ENCODE data around the gene DSG3.

Gene DSG3, protein sequence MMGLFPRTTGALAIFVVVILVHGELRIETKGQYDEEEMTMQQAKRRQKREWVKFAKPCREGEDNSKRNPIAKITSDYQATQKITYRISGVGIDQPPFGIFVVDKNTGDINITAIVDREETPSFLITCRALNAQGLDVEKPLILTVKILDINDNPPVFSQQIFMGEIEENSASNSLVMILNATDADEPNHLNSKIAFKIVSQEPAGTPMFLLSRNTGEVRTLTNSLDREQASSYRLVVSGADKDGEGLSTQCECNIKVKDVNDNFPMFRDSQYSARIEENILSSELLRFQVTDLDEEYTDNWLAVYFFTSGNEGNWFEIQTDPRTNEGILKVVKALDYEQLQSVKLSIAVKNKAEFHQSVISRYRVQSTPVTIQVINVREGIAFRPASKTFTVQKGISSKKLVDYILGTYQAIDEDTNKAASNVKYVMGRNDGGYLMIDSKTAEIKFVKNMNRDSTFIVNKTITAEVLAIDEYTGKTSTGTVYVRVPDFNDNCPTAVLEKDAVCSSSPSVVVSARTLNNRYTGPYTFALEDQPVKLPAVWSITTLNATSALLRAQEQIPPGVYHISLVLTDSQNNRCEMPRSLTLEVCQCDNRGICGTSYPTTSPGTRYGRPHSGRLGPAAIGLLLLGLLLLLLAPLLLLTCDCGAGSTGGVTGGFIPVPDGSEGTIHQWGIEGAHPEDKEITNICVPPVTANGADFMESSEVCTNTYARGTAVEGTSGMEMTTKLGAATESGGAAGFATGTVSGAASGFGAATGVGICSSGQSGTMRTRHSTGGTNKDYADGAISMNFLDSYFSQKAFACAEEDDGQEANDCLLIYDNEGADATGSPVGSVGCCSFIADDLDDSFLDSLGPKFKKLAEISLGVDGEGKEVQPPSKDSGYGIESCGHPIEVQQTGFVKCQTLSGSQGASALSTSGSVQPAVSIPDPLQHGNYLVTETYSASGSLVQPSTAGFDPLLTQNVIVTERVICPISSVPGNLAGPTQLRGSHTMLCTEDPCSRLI

DNA sequence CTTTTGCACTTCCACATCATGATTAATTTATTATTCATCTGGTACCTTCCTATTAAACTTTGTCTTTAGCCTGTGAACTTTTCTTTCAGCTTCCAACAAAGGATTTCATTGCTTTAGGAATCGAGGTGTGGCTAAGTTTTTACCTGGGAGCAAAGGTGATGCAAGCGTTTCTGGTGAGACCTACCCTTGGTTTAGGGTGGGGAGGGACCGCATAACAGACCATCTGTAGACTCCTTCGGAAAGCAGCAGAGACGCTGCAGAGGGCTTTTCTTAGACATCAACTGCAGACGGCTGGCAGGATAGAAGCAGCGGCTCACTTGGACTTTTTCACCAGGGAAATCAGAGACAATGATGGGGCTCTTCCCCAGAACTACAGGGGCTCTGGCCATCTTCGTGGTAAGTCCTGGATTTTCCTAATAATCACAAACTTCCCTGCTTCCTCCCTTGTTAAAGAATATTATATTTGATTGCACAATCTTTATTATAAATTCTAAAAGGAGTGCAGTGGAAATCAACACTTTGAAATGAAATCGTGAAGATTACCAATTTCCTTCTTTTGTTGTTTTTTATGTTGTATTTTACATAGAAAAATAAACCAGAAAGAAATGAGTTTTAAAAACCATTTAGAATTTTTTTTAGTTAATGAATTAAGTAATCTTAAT, at the start of gene DSG3:
TSS of gene DSG3 (plus strand) at position 212 of the 662 bp plus-strand sequence. CDS start at position 349, 137 bp downstream.
- DNase-seq = no peak

DNA sequence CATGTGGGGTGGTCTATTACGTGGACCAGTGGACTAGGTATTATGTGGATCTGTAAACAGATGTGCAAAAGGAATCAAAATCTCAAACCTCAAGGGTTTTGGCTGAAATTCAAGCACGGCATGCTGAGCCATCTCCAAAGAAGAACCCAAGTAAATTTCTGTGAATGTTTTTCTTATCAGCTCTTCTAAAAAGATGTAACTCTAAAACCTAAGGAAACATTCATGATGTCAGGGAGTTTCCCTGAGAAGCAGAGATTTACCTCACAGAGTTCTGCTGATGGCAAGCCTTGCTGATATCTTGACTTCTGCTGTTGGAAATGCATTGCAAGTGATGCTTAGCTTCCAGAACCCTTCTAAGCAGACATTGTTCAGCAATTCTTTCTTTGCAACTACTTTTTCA, 49.4 kb upstream of the DSG3 start:
- DNase-seq = no peak

DNA sequence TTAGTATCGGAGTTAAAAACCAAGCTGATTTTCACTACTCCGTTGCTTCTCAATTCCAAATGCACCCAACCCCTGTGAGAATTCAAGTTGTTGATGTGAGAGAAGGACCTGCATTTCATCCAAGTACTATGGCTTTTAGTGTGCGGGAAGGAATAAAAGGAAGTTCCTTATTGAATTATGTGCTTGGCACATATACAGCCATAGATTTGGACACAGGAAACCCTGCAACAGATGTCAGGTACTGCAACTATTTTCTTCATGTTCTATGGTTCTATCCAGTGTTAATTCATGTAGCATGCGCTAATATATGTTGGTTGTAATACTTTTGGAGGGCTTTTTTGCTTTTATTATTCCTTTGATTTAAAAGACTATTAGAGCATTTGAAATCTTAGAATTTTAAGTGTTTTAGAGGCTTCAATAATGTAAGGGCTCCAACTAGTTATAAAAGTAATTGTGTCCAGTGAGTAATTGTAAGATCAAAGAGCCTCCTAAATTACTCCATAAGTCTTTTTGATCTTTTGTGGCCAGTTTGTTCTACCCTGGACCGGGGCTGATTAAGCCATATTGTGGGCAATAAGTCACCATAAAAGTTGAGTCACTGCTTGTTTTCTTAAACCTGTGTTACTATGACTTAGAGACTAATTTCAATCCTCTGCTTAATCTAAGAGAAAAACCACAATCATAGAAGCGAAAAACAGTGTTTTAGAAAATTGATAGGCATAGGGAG, 48.1 kb upstream of the DSG3 start:
- DNase-seq = no peak

DNA sequence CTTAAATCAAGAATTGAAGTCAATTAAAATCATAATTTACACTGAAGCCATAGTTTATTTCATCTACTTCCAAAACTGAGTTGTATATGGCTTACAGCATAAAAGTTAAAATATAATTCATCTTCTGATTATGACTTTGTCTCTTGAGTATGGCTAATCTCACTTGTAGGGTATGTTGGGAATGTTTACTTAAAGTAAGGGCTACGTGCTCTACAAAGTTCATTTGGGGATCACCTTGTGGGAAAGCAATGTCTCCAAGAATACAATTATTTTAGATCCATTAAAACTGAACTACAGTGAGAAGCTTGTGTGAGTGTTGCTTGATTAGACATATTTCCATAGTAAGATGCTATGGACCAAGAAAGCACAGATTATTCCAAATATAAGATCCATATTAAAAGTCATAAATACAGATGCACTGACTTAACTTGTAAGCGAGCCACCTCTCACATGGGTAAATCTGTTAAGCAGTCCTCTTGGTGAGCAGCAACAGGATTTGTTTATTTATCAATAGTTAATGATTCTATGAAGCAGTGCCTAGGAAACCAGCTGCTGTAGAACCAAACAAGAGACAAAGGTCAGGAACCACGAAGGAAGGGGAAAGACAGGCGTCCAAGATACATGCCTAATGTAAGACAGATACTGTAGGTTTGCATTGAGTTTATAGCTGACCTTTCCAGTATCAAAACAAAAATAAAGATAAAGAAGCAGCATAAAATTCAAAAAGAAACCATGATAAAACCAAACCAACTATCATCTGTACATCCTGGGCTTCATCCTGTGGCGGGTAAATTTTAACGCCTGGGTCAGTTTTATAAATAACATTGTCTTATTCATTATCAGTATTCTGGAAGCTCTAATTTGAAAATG, 46.1 kb upstream of the DSG3 start:
- no peak for DNase-seq

DNA sequence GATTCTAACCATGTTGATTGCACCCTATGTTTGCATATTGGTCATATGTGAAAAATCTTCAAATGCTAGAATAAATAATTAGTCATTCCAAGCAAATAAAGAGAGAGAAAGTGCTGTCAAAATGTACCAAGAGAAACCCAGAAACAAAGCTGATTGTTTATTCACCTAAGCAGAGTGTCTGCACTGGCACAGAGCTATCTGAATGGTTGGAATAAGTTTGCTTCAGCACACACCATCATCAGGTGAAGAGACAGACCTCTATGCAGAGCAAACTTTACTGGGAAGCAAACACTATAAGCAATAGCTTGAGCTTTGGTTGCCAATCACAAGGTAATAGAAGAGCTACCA, 45.5 kb upstream of the DSG3 start:
- DNase-seq = no peak

DNA sequence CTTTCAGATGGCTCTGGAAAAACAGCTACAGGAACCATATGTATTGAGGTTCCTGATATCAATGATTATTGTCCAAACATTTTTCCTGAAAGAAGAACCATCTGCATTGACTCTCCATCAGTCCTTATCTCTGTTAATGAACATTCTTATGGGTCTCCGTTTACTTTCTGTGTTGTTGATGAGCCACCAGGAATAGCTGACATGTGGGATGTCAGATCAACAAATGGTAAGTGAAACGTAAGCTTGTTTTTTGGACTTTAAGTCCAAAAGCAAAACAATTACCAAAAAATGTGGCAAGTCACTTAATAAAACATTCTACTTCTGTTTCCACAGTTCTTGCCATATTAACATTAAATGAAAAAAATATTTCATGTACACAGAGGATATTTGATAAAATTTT, 44.1 kb upstream of the DSG3 start:
- DNase-seq = no peak

DNA sequence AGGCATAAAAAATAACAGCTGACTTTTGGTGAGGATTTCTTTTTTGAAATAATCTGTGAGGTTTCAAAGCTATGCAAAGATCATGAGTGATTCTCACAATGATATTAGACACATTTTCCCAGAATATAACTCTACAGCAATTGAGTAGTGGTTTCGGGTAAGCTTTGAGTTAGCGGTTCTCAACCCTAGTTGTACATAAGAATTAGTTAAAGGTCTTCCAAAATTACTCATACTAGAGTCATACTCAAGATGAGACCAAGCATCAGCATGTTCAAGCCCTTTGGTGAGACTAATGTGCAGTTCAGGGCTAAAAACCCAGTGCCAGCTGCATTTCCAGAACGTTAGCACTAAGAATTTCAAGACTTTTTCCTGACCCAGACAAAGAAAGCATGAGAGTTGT, 39.9 kb upstream of the DSG3 start:
- DNase-seq = no peak

DNA sequence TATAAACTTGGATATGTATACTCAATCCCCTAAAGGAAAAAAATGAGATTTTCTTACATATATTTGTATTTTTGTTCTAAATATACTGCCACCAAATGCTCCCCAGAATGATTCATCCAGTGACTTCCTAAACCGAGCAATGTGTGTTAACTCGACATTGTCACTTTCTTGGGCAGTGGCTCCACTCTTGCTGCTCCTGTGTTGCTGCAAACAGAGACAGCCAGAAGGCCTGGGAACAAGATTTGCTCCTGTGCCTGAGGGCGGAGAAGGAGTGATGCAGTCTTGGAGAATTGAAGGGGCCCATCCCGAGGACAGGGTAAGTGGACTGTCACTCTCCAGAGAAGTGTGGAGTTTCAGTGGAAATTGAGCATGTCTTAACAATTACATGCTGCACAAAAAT, 38.3 kb upstream of the DSG3 start:
- no peak for DNase-seq

DNA sequence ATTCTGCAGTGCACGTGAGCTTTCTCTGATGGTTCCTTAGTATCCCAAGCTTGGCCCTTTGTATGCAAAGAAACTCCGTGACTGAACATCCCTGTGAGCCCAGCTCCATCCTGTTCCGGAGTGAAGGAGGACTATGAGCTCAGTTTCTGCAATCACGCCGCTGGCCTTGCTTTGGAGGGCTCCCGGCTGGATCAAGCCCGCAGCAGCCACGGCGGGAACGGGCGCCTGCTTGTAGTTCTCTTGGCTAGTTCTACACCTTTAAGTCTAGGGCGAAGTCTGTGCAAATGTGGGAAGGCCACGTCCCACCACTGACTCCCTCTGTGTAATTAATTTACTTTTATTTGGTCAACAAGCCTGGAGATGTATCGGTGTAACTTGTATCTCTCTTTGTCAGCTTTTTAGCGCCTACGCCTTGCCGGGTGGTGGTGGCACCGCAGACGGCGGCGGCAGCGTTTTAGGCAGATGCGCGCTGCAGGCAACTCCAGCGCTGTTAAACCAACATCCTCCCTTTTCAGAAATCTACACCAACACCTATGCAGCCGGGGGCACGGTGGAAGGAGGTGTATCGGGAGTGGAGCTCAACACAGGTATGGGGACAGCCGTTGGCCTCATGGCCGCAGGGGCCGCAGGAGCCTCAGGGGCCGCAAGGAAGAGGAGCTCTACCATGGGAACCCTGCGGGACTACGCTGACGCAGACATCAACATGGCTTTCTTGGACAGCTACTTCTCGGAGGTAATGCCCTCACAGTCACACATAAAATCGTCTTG, 36.6 kb upstream of the DSG3 start:
- DNase-seq = no peak

DNA sequence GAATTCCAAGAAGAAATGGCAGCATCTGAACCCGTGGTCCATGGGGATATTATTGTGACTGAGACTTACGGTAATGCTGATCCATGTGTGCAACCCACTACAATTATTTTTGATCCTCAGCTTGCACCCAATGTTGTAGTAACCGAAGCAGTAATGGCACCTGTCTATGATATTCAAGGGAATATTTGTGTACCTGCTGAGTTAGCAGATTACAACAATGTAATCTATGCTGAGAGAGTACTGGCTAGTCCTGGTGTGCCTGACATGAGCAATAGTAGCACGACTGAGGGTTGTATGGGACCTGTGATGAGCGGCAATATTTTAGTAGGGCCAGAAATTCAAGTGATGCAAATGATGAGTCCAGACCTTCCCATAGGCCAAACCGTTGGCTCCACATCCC, 34.4 kb upstream of the DSG3 start:
- no peak for DNase-seq

DNA sequence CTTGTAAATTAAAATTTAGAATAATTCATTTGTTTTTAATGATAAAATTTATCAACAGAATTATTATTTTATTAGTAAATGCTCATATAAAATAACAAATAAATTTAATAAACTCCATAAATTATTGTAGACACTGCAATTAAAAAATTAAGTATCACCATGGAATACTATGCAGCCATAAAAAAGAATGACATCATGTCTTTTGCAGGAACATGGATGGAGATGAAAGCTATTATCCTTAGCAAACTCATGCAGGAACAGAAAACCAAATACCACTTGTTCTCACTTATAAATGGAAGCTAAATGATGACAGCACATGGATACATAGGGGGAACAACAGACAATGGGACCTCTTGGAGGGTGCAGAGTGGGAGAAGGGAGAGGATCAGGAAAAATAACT, 29.7 kb upstream of the DSG3 start:
- DNase-seq = no peak

DNA sequence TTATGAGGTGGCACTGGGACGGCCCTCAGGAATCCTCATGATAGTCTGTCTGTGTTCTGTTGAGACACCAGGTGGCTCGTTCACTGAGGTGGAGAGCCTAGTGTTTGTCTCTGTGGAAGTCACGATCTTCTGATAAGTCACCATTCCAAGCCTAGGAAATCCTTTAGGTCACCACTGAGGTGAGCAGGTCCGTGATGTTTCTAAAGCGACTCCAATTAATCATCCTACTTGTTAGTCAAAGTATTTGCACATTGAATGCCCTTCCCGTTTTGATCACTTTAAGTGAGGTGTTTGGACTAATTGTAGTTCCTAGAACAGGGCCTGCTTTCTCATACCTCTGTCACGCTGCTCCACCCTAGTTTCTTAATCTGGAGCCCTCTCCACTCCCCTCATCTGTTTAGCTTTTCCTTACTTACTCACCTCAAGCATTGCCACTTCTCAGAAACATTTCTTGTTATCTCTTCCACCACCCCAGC, 28.0 kb upstream of the DSG3 start:
- DNase-seq = no peak

DNA sequence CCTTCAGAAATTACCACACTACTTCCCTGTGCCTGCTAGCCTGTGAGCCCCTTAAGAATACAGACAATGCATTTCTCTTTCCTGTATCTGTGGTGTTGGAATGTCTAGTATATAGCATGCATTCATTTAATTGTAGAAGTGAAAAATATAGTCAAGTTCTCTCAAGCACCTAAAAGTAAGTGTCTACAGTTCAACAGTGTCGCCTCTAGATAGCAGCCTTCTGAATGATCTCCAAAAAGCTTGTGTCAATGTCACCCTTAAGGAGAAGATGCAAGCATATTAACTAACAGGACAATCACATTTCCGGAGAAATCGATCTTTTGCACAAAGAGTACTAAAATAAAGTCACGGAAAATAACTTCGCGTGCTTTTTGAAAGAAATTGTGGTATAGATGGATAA, 27.5 kb upstream of the DSG3 start:
- DNase-seq = no peak

DNA sequence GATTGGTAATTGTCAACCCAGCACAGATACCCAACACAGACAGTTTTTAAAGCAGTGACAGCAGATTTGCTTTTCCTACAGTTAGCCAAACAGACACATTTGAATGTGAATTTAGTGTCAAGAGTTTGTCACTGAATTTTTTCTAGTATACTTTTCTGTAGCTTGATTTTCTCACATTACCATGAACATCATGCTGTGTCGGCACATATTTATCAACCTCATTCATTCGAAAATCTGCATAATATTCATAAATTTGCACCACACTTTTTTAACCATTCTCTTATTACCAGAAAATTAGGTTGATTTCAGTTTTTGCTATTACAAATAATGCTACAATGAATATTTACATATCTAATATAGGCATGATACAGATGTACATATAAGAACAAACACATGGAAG, 27.0 kb upstream of the DSG3 start:
- no peak for DNase-seq

DNA sequence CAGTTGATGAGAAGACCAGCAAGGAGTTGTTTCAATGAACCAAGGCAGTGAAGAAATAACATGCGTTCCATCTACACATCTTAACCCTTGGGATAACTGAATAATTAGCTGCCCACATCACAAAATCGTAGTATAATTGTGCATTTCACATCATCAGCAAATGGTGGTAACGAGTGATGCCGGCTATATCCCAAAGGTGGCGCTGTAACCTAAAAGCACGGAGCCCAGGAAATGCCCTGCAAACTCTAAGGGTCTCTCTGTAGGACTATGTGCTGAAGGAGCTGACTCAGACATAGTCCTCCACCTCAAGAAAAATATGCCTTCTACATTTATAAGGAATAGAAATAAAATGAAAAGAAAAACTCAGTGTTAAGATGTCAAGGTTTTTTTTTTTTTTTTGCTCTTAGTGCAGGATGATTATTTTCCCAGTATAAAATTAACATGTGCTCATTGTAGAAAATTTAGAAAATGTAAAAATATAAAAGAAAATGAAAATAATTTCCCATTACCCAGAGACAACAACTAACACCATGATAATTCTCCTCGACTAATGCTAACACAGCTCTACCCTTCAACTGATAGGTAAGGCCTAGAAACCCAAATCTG, 23.1 kb upstream of the DSG3 start:
- DNase-seq = no peak

DNA sequence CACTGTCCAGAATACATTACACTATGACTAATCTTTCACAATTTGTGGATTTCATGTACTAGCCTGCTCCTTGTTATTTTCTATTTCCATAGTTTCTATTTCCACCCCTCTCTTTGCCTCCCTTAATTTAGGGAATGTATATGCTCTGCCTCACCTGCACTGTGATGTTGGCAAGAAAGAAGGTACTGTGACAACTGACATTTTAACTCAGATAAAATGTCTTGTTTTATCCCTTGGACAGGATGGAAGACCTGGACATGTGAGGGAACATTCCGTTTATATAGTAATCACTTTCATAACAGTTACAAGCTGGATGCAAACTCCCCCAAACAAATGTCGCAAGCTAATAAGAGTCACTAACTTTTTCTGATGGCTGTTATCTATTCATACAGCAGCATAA, 21.5 kb upstream of the DSG3 start:
- DNase-seq = no peak

DNA sequence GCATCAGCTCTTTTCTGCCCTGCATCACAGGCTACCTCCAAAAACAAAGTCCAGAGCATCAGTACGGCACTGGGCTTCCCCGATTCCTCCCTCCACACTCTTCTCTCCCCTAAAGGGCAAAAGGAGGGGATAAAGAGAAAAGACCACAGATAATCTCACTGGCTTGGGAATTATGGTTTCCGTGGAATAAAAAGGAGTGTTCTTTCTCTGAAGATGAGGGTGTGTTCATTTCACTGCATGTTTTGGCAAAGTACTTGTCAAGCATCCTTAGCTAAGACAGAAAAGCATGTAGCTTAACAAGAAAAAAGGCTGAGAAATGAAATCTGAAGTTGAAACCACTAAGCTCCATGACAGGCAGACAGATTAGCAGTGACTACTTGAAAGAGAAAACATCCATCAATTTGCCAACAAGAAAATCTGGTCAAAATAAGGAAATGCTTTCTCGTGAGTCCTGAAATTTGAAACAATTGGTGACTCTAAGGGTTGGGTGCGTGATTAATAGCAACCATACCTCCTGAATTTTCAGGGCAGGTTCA, 20.6 kb upstream of the DSG3 start:
- no peak for DNase-seq

DNA sequence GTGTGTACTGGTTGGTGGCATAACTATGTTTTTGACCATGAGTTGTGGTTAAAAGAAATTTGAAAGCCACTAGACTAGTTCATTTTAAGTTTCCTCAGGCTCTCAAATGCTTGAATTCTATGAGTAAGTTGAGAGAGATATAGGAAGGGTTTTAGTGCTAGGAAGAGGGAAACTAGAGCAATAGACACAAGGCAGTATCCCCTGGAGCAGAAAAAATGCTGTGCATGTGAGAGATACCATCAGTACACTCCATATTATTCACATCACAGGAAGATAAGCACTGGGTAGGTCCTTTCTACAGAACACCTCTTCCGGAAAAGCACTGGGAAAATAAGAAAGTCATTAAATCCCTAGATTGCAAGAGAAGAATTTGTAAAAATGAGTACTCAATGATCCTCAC, 19.3 kb upstream of the DSG3 start:
- DNase-seq = no peak

DNA sequence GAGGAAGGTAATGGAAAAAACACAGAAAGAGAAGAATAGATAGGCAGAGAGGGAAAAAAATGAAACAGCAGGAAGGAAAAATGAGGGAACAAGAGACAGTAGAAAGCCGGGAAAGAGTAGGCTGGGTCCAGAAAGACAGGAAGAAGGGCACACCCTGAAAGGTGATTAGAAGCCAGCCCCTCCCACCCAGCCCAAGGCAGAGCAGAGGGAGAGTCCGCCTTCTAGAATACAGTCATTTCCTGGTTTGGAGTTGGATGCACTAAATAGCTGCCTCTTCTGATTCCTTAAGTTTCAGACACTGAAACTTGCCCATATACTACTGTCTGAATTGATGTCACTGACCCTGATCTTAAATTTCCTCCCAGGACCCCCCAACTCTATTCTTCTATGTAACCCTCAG, 17.9 kb upstream of the DSG3 start:
- DNase-seq = no peak

DNA sequence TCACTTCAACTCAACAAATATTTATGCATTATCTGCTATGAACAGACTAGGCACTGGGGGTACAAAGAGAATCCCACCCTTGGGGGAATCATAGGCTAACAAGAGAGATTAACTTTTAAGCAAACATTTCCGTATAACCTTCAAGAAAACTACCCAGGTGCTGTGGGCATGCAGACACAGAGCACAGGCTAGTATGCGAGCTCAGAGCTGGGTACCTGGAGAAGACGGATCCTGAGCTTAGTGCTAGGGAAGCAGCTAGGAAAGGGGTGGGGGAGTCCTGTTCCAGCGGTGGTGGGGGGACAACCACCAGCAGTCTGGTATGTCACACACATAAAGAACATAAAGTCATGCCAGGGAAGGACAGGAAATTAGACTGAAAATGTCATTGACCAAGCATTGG, 17.5 kb upstream of the DSG3 start:
- DNase-seq = no peak

Data from EL (cell line).